Suppressor macrophage treated with lipopolysaccharide for 4 hours (primary cell): ENCODE measurements around the gene VAMP2.

Experiments
- DNase-seq: peaks from one replicate; pipeline ENCODE4 v3.0.0-alpha.2; 2020

Gene VAMP2

GRCh38 chr17:8121407-8121680, 41.4 kb downstream of the VAMP2 start:
- DNase-seq = no peak

DNA sequence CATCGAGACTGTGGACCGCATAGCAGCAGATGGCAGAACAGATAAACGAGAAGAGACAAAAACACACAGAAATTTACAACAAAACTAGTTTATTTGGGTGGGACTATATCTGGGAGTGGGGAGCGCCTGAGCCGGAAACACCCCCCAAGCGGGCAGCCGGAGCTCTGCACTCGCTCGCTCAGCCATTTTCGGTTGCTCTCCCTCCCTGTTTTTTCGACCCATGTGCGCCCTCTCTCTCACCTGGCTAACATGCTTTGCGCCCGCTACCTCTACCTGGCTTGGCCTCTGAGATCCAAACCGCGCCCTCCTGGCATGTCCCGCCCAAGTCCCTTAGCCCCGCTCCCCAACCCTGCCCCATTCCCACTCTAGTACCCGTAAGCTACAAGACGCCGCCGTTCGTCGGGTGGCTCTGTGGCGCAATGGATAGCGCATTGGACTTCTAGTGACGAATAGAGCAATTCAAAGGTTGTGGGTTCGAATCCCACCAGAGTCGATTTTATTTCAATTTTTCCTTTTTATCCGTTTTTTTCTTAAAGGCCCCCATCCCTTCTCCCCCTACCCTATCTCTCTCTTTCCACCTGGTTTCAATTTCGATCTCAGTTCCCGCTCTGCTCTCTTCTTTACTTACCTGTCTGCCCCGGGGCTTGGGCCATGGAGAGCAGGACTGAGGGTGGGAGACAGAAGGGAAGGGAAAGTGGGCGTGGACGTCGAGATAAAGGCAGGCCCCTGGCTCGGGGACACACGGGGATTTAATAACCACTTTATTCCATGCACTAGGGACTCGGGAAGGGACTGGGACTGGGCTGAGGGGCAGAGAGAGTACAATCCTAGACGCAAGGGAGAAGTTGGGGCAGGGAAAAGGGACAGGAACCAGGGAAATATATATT, 42.0 kb downstream of the VAMP2 start:
- DNase-seq = peak; percentile 79

DNA sequence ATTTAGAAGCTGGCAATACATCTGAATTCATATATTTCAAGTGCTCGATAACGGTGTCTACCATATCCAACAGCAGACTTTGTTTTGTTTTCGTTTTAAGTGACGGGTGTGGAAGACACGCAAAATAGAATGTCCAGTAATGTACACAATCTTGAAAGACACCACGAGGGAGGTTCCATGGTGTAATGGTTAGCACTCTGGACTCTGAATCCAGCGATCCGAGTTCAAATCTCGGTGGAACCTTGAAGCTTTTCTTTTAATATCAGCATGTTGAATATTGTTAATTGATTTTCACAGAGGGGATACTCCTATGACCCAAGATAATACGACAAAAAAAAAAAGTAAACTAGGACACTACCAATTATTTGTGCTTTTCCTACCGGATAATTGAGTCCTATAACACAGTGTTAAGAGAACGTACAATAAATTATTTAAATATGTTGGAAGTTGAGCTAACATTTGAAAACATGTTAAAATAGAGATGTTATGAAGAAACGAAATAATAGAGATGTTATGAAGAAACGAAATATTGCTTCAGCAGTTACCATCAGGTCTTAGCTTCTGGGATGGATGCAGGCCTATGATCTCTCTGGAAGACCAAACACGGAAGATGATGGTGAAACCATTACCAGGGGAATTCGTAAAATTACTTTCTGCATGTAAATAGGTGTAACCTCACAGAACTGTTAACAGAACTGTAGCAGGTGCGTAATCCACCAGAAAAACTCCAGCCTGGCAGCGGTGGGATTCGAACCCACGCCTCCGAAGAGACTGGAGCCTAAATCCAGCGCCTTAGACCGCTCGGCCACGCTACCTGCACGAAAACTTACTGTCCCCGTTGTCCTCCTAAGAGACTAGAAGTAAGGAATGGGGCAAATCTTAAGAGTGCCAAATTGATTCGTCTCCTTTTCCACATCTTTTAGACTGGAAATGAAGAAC, 42.9 kb downstream of the VAMP2 start:
- DNase-seq = peak; percentile 94

GRCh38 chr17:8118769-8119580, 43.8 kb downstream of the VAMP2 start:
- peak; percentile 90 for DNase-seq

DNA sequence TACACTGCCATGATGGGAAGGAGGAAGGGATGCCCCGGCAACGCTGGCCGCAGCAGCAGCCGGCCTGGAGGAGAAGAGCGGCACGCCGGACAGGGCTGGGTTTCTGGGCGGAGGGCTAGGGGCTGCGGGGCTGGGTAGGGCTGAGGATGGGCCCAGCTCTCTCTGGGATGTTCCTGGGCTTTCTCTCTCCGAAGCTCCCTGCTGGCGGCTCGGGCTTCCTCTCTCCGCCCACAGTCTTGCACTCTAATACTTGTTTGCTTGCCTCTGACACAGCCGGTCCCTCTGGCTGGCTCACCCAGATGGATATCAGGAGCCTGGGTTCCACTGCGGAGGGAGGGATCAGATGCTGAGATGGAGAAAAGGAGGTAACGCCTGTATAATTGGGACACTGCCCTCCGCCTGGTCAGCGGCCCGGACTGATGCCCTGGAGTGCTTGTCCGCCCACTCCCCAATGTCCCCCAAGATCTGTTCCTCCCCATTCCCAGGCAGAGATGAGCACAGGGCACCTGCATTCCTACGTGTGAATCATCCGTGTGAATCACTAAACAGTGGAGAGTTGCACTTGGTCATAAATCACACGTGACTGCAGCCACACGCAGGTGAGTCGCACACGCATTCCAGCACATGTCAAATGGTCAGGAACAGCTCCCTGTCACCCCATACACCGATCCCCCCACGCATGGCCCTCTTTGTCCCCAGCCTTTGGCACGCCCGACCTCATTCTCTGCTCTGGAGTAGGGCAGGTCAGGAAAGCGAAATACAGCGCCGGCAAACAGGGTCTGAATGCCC, 44.6 kb downstream of the VAMP2 start, which contains the start of gene ALOXE3:
TSS of gene ALOXE3 (minus strand) at position 535 of the 789 bp plus-strand sequence. CDS start at position 11, 524 bp downstream.
- DNase-seq = no peak

DNA sequence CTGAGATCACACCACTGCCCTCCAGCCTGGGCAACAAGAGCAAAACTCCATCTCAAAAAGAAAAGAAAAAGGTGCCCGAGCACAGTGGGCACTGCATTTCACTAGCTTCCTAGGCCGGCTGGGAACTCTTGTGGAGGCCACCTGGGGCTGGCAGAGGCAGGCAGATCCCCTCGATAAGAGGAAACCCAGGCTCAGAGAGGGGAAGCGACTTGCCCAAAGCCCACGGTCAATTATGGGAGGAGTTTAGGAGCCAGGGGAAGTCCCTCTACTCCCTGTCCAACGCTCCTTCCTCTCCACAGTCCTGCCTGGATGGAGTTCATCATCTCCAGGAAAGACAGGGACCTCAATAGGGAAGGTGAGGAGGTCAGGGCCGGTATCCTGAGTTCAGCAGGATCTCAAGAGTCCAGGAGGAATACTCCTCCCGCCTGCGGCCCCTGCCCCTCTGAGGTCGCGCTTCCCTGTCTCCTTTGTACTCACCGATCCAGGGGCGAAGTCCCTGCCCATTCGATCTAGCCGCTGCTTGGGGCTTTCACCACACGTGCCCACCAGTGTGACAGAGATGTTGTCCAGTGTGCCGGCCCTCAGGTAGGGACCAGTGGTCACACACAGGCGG, 45.3 kb downstream of the VAMP2 start:
- no peak for DNase-seq

- DNase-seq = no peak
These were observed 46.0 kb downstream of the VAMP2 start for GRCh38 chr17:8116776-8117175.

DNA sequence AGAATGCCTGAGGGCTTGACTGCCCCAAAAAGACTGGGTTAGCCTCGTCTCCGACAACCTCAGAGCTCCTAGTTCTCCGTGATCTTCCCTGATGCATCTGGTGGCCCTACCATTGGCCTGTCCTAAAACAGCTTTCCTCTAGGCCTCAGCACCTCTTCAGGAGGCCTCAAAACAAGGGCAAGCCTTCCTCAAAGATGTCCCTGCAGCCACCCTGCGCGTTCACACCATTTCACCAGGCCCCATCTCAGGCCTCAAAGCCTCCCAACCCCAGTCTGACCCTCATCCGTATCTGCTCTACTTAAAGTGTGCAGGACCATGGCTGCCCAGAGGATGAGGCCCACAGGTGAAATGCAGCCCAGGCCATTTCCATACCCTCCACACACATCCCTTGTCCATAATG, 51.8 kb downstream of the VAMP2 start:
- no peak for DNase-seq

GRCh38 chr17:8110456-8110804, 52.3 kb downstream of the VAMP2 start:
- no peak for DNase-seq

- peak; percentile 57 for DNase-seq
These were observed 52.9 kb downstream of the VAMP2 start for GRCh38 chr17:8109661-8110455.
